Measurements from ENCODE around the gene DISC1. TPM values are rescaled to one million over a fixed set of nuclear protein-coding genes. Genes with fewer than 3 reads are reported as not detected.

Gene DISC1
- total RNA-seq, 1 experiment from 2014 or later: 1.8 TPM

DNA sequence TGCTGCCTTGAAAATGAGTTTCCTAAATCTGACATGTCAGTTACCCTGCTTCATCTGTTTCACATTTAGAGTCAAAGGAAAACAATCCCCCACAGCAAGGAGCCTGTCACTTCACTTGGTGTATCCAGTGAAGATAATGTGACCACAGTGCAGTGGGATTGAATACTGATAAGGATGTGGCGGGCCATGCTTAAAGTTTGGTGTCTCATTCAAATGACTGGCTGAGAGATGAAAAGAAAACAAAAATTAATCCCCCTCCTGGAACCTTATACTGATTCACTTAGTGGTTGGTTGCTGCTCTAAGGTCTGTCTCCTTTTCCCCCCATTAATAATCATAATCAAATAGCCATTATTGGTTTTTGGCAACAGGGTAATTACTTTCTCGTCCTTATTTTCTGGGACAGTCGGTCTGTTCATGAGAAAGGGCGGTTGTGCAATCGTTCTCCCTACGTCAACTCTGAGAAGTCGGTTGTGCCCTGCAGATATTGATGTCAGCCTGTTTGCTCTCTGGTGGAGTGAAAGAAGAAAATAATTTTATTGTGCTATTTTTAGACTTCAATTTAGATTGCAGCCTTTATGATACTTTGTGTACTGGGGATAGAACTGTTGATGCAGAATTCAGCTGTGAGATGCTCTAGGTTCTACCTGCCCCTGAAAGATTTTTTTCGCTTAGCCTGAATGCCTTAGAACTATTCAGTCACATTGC, 360.2 kb downstream of the DISC1 start:
- H3K27ac ChIP-seq (ENCODE audit: low read depth, low read length, poor library complexity, severe bottlenecking): no peak overlapping the region
- H3K4me3 ChIP-seq (ENCODE audit: low read depth, low read length, poor library complexity, severe bottlenecking): no peak overlapping the region
- POLR2A ChIA-PET (ENCODE audit: low non-redundant PET): interaction anchor here (0.5 kb wide), 1 partner anchor 649 kb away, joined by 3 read pairs; the partner anchor contains the start of gene SPRTN
- TF ChIP-seq EZH2 (IDR thresholded peaks at IDR 0.05; ENCODE audit: borderline replicate concordance, low read depth, low read length, poor library complexity, severe bottlenecking): no peak
- TF ChIP-seq, protein P1, sequence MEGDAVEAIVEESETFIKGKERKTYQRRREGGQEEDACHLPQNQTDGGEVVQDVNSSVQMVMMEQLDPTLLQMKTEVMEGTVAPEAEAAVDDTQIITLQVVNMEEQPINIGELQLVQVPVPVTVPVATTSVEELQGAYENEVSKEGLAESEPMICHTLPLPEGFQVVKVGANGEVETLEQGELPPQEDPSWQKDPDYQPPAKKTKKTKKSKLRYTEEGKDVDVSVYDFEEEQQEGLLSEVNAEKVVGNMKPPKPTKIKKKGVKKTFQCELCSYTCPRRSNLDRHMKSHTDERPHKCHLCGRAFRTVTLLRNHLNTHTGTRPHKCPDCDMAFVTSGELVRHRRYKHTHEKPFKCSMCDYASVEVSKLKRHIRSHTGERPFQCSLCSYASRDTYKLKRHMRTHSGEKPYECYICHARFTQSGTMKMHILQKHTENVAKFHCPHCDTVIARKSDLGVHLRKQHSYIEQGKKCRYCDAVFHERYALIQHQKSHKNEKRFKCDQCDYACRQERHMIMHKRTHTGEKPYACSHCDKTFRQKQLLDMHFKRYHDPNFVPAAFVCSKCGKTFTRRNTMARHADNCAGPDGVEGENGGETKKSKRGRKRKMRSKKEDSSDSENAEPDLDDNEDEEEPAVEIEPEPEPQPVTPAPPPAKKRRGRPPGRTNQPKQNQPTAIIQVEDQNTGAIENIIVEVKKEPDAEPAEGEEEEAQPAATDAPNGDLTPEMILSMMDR (conservative IDR thresholded peaks at IDR 0.05; ENCODE audit: low read depth, low read length): no peak
- H3K36me3 ChIP-seq (ENCODE audit: insufficient read depth, low read length, poor library complexity, severe bottlenecking): no peaks in the 10 kb centered on the region
- no peaks in the 10 kb centered on the region for H3K4me1 ChIP-seq (ENCODE audit: insufficient read depth, low read length, poor library complexity, severe bottlenecking)
- CTCF ChIA-PET: no interaction called here
- no peak for DNase-seq (ENCODE audit: low spot score)
- no peaks in the 10 kb centered on the region for H3K27me3 ChIP-seq (replicated peaks; ENCODE audit: insufficient read depth, low read depth, low read length, poor library complexity)
- intact Hi-C loops (cut with micrococcal nuclease; ENCODE audit: unreplicated experiment): no loop called here
- no peaks in the 10 kb centered on the region for H3K9me3 ChIP-seq (ENCODE audit: low read depth, low read length, poor library complexity, severe bottlenecking)
- BruUV-seq (replicated peaks): no TSS peak

DNA sequence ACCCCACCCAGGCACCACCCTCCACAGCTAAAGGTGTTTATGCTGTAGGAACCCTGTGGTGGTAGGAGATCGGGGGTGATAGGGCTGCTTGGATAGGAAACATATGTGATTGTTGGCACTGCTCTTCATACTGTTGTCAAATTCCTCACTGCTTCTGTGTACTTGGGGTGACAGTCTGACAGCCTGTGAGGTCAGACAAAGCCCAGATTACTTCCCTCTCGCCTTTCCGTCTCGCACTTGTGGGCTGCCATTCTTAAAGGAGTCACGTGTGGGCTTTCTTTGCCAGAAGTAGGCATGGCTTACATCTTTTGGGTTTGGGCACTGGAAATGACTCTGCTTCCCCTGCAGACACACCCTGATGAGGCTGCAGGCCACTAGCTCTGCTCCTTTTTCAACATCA, 363.8 kb downstream of the DISC1 start:
- POLR2A ChIA-PET (ENCODE audit: low non-redundant PET): no interaction called here
- H3K27ac ChIP-seq (ENCODE audit: low read depth, low read length, poor library complexity, severe bottlenecking): no peak overlapping the region

DNA sequence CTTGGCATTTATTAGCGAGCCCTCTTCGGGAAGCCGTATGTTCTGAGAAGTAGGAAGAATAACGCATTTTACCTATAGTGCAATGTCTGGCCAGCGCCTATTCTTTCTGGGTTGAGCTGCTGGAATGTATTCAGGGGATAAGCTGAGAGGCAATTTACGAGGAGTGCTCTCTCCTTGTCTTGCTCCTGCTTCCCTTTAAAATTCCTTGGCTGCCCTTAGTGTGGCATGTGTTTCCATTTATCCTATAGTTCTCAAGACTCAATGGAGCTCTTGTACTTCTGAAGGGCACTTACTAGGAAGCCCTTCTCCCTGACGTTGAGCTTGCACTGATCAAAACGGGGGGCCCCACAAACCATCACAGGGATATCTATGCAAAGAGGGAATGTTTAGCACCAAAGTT, 364.6 kb downstream of the DISC1 start:
- Histone ChIP-seq H3K27me3 (replicated peaks; ENCODE audit: insufficient read depth, low read depth, low read length, poor library complexity) (no peaks in the 10 kb centered on the region), H3K4me1 (ENCODE audit: insufficient read depth, low read length, poor library complexity, severe bottlenecking) (no peaks in the 10 kb centered on the region), H3K36me3 (ENCODE audit: insufficient read depth, low read length, poor library complexity, severe bottlenecking) (no peaks in the 10 kb centered on the region), H3K4me3 (ENCODE audit: low read depth, low read length, poor library complexity, severe bottlenecking) (no peak overlapping the region), H3K9me3 (ENCODE audit: low read depth, low read length, poor library complexity, severe bottlenecking) (no peaks in the 10 kb centered on the region), H3K27ac (ENCODE audit: low read depth, low read length, poor library complexity, severe bottlenecking) (no peak overlapping the region)
- no TSS peak for BruUV-seq (replicated peaks)
- DNase-seq (ENCODE audit: low spot score): no peak
- no peak for TF ChIP-seq EZH2 (IDR thresholded peaks at IDR 0.05; ENCODE audit: borderline replicate concordance, low read depth, low read length, poor library complexity, severe bottlenecking)
- TF ChIP-seq, protein P1 (conservative IDR thresholded peaks at IDR 0.05; ENCODE audit: low read depth, low read length): no peak
- CTCF ChIA-PET: no interaction called here
- intact Hi-C loops (cut with micrococcal nuclease; ENCODE audit: unreplicated experiment): no loop called here
- POLR2A ChIA-PET (ENCODE audit: low non-redundant PET): no interaction called here

More for the DNA sequence above, 363.8 kb downstream of the DISC1 start:
- no peaks in the 10 kb centered on the region for H3K36me3 ChIP-seq (ENCODE audit: insufficient read depth, low read length, poor library complexity, severe bottlenecking)
- CTCF ChIA-PET: no interaction called here
- H3K27me3 ChIP-seq (replicated peaks; ENCODE audit: insufficient read depth, low read depth, low read length, poor library complexity): no peaks in the 10 kb centered on the region
- no TSS peak for BruUV-seq (replicated peaks)
- TF ChIP-seq, protein P1 (conservative IDR thresholded peaks at IDR 0.05; ENCODE audit: low read depth, low read length): no peak
- TF ChIP-seq EZH2 (IDR thresholded peaks at IDR 0.05; ENCODE audit: borderline replicate concordance, low read depth, low read length, poor library complexity, severe bottlenecking): no peak
- no peak overlapping the region for H3K4me3 ChIP-seq (ENCODE audit: low read depth, low read length, poor library complexity, severe bottlenecking)
- no peaks in the 10 kb centered on the region for H3K9me3 ChIP-seq (ENCODE audit: low read depth, low read length, poor library complexity, severe bottlenecking)
- no peaks in the 10 kb centered on the region for H3K4me1 ChIP-seq (ENCODE audit: insufficient read depth, low read length, poor library complexity, severe bottlenecking)
- intact Hi-C loops (cut with micrococcal nuclease; ENCODE audit: unreplicated experiment): no loop called here
- no peak for DNase-seq (ENCODE audit: low spot score)
